Measurements from ENCODE around the gene ICE2.

DNA sequence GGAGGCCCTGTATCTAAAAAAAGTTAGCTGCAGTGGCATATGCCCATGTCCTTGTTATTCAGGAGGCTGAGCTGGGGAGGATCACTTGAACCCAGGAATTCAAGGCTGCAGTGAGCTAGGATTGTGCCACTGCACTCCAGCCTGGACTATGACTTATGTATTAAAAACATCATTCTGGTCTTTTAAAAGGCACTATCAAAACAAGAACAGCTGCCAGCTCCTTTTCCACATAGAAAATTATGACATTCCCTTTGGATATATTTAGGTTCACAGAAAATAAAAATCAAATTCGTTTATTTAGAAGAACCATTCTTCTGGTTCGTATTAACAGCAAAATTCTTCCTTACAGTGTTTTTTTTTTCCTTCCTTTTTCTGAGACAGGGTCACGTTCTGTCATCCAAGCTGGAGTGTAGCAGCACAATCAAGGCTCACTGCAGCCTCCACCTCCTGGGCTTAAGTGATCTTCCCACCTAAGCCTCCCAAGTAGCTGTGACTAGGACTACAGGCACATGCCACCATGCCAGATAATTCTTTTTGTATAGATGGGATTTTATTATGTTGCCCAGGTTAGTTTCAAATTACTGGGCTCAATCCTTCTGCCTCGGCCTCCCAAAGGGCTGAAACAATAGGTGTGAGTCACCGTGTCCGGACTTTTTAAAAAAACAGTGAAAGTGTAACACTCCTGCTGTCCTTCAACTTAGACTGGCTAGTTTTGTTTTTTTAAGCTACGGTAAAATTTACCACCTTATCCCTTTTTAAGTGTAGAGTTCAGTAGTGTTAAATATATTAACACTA lies 13.9 kb downstream of the ICE2 start:
- TF ChIP-seq POLR2A (IDR thresholded peaks at IDR 0.05; ENCODE audit: low read depth, low read length) (no peak), MAFK (IDR thresholded peaks at IDR 0.05; ENCODE audit: low read depth, low read length) (no peak), FOS (IDR thresholded peaks at IDR 0.05; ENCODE audit: low read depth, low read length) (no peak), RAD21 (IDR thresholded peaks at IDR 0.05; ENCODE audit: low read length) (no peak), MAZ (IDR thresholded peaks at IDR 0.05; ENCODE audit: borderline replicate concordance, low read depth, low read length) (no peak), RCOR1 (IDR thresholded peaks at IDR 0.05; ENCODE audit: insufficient replicate concordance, low read length) (no peak), NFE2L2 (IDR thresholded peaks at IDR 0.05; ENCODE audit: low read depth, low read length) (no peak), CEBPB (IDR thresholded peaks at IDR 0.05; ENCODE audit: low read depth, low read length) (no peak), BHLHE40 (IDR thresholded peaks at IDR 0.05; ENCODE audit: low read depth, low read length) (no peak)
- TF ChIP-seq, protein P1, sequence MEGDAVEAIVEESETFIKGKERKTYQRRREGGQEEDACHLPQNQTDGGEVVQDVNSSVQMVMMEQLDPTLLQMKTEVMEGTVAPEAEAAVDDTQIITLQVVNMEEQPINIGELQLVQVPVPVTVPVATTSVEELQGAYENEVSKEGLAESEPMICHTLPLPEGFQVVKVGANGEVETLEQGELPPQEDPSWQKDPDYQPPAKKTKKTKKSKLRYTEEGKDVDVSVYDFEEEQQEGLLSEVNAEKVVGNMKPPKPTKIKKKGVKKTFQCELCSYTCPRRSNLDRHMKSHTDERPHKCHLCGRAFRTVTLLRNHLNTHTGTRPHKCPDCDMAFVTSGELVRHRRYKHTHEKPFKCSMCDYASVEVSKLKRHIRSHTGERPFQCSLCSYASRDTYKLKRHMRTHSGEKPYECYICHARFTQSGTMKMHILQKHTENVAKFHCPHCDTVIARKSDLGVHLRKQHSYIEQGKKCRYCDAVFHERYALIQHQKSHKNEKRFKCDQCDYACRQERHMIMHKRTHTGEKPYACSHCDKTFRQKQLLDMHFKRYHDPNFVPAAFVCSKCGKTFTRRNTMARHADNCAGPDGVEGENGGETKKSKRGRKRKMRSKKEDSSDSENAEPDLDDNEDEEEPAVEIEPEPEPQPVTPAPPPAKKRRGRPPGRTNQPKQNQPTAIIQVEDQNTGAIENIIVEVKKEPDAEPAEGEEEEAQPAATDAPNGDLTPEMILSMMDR (conservative IDR thresholded peaks at IDR 0.05; ENCODE audit: low read depth, low read length) = no peak
- TF ChIP-seq, protein P2, sequence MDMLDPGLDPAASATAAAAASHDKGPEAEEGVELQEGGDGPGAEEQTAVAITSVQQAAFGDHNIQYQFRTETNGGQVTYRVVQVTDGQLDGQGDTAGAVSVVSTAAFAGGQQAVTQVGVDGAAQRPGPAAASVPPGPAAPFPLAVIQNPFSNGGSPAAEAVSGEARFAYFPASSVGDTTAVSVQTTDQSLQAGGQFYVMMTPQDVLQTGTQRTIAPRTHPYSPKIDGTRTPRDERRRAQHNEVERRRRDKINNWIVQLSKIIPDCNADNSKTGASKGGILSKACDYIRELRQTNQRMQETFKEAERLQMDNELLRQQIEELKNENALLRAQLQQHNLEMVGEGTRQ (IDR thresholded peaks at IDR 0.05; ENCODE audit: low read depth, low read length) = no peak

All from IMR-90 (cell line).